Anterior cingulate cortex (tissue), 58 donors: Measurements from ENCODE around the gene DNAAF9.
"Not testable (repeated sequence)": the region's sequence is repeated elsewhere in the genome, so short reads cannot be mapped to it uniquely, and the experiment has no call there.

Source experiments
- DNase-seq, 58 donors: peaks; one replicate each; lab custom pipeline; 2025; lab: John Stamatoyannopoulos, UW

DNAAF9 gene

GRCh38 chr20:3407040-3407770 lies at the start of gene DNAAF9:
DNAAF9 (minus strand) TSS chr20:3407669; CDS start chr20:3407557, 112 bp downstream.
- peak in 53 of 58 donors; percentile 14 to 87 (median 57) for DNase-seq

- DNase-seq = no peak
Observed at GRCh38 chr20:3456648-3457047, 49.2 kb upstream of the DNAAF9 start.

GRCh38 chr20:3454831-3455230 lies 47.4 kb upstream of the DNAAF9 start:
- DNase-seq = peak in 7 of 58 donors; percentile 2 to 39 (median 14)

GRCh38 chr20:3452690-3453089 lies 45.2 kb upstream of the DNAAF9 start:
- DNase-seq = no peak

- no peak for DNase-seq
Observed at GRCh38 chr20:3452136-3452535, 44.7 kb upstream of the DNAAF9 start.

- DNase-seq = no peak
Observed at GRCh38 chr20:3449319-3449718, 41.9 kb upstream of the DNAAF9 start.

GRCh38 chr20:3447321-3447720 lies 39.9 kb upstream of the DNAAF9 start:
- no peak for DNase-seq

- no peak for DNase-seq
Observed at GRCh38 chr20:3446779-3447178, 39.3 kb upstream of the DNAAF9 start.

- DNase-seq = no peak
Observed at GRCh38 chr20:3436864-3437574, 29.6 kb upstream of the DNAAF9 start.

GRCh38 chr20:3434232-3434631 lies 26.8 kb upstream of the DNAAF9 start:
- DNase-seq = no peak

GRCh38 chr20:3433744-3434143 lies 26.3 kb upstream of the DNAAF9 start:
- no peak for DNase-seq

GRCh38 chr20:3432844-3433243 lies 25.4 kb upstream of the DNAAF9 start:
- DNase-seq = no peak

GRCh38 chr20:3431109-3431508 lies 23.6 kb upstream of the DNAAF9 start:
- no peak for DNase-seq

GRCh38 chr20:3430376-3431069 lies 23.1 kb upstream of the DNAAF9 start:
- no peak for DNase-seq

GRCh38 chr20:3426766-3427165 lies 19.3 kb upstream of the DNAAF9 start:
- DNase-seq = not testable (repeated sequence)

GRCh38 chr20:3423126-3423525 lies 15.7 kb upstream of the DNAAF9 start:
- DNase-seq = no peak

- DNase-seq = no peak
Observed at GRCh38 chr20:3421985-3422384, 14.5 kb upstream of the DNAAF9 start.

GRCh38 chr20:3420211-3420707 lies 12.8 kb upstream of the DNAAF9 start:
- DNase-seq = peak in 14 of 58 donors; percentile 1 to 40 (median 10)

- DNase-seq = not testable (repeated sequence)
Observed at GRCh38 chr20:3418161-3418560, 10.7 kb upstream of the DNAAF9 start.

- no peak for DNase-seq
Observed at GRCh38 chr20:3414122-3414521, 6.7 kb upstream of the DNAAF9 start.

- no peak for DNase-seq
Observed at GRCh38 chr20:3413393-3413889, 6.0 kb upstream of the DNAAF9 start.
